Measurements from ENCODE around the gene CDK11A.
"Not testable (repeated sequence)": the region's sequence is repeated elsewhere in the genome, so short reads cannot be mapped to it uniquely, and the experiment has no call there.

The CDK11A gene

DNA sequence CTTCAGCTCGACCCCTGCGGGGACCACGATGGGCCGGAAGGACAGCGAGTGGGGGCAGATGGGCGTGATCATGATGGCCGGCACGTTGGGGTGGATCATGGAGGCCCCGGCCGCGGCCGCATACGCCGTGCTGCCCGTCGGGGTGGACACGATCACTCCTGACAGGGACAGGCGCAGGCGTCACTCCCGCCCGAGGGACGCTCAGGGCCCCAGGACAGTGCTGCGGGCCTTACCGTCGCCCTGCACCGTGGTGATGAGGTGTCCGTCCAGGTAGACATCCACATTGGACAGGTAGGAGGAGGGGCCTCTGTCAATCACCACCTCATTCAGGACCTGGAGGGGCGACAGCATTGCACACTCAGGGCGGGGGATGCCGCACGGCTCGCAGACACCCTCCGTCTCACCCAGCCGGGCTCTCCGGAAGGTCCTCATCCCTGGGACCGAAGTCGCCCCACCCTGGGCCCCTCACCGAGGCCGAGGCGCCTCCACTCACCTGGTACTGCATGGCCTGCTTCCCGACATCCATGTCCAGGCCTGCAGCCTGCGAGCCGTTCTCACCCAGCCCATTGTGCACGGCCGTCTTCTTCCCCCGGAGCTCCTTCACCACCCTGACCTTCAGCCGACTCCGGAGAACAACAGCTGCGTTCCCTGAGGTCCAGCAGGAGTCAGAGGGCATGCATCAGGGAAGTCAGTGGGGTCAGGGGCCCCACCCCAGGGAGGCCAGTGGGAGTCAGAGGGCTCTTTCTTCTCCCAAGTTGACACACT lies 30.1 kb upstream of the CDK11A start:
- DNase-seq, result no peak

DNA sequence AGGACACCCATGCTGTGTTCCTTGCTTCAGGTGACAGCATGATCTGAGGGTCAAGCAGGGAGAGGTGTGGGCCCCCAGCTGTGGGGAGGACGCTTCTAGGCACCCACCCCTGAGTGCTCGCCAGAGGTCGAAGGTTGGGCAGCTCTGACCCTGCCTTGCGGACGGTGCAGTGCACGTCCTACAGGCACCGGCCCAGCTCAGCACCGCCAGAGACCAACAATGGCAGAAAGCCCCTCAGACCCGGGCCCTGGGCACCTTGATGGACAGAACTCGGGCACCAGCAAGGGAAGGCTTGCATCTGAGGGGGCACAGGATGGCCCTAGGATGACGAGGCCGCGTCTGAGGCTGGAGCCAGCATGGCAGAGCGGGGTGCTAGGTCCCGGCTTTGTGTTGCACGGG lies 29.4 kb upstream of the CDK11A start:
- DNase-seq, result no peak

DNA sequence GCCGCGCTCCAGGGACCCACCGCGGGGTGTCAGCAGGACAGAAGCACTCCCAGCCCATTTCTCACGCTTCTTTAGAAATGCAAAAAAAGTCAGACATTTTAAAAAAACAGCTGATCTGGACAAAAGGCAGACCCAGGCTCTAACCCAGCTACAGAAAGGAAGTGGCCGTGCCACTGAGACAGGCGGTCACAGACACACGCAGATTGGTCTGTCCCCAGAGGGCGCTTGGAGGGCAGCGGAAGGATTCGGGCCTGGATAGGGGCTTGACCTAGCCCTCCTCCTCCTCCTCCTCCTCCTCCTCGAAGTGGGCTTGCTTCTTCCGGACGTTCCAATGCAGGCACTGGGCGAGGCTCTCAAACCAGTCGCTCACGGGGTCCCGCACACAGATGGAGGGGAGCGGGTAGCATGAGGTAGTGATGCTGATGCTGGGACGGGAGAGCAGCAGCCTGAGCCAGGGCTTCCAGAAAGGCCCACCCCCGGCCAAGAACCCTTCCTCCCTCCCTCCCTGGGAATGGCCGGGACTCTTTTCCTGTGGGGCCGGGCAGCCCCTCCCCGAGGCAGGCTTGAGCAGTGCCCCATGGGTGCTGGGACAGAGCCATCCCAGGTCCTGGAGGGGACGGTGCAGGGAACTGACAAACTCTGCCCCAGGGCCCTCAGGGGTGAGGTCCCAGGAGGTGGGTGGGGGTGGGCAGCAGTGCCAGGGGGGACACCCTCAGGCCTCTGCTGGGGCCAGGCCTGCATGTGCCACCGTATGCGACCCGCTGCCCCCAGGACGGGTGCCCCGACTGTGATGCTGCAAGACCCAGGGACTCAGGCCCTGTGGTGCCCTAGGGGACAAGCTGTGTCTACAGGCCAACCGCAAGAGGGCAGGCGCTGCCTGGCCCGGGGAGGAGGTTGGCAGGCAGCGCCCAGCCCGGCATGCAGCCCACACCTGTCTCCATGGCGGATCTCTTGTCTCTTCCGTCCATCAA lies 28.8 kb upstream of the CDK11A start:
- no peak for DNase-seq

DNA sequence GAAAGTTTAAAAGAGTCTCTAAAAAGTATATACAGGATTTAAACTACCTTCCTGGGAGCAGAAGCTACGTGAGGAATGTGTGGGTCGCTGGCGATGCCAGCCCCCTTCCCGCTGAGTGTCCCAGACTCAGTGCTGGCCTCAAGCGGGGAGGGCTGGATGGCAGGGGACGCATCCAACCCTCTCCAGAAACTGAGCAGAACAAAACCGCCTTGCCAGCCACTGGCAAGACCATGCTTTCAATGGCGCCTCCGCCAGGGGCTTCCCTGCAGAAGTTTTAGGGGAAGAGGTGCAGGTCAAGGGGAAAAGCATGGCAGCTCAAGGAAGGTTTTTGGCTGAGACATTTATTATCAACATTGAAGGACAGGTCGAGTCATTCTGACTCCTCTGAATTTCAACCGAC lies 28.0 kb upstream of the CDK11A start:
- DNase-seq, result no peak

DNA sequence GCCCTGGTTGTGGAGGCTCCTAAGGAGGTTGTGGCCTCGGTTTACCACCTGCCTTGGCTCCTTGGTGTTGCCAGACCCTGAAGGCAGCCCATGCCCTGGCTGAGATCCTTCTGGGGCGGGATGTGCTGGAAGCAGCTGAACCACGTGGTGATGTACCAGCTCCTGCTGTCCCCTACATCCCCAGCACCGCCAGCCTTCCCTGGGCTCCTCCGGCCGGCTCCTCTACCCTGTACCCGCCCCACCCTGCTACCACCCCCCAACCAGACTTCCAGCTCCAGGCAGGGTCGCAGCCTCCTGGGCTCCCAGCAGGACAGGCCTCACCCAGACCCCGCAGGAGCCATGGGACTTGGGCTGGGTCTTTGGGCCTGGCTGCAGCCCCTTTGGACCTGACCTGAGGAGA lies 25.8 kb upstream of the CDK11A start:
- DNase-seq, result not testable (repeated sequence)

DNA sequence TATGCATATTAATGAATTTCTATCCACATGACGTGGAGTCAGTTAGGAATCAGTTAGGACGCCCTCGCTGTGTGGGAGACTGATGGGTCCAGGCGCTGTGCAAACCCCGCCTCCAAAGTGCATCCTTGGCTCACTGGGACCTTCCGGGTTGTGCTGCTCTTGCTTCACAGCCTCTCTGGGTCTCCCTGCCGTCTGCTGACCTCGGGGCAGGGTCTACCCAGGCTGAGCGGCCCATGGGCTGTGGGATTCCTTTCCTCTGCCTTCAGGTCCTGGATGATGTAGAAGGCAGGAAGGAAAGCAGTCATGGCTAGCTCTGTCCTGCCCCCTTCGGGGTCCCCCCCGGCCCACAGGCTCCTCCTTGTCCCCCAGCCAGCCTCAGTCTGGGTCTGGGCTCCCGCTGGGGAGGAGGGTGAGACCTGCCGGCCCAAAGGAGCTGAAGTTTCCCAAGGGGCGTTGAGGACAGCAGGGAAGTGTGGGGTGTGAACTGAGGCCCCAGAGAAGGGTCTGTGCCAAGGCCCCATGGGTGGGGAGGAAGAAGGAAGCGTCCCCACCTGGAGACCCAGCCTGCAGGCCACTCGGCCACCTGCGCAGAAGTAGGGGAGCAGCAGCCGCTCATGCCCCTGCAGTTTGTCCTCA lies 24.6 kb upstream of the CDK11A start:
- no peak for DNase-seq

DNA sequence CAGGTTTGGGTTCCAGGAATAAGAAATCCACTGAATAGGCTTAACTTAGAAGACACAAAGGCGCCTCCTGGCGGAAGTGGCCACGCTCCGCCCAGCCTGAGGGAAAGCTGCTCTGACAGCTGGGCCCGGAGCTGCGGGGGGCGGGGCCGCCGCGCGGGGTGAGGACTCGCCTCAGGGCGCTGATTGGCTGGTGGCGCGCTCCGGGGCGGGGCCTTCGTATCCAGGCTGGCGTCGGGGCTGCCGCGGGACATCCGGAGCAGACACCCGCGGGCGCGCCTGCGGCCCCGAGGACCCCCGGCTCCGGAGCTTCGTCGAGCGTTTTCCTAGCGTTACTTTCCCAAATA lies 22.4 kb upstream of the CDK11A start:
- DNase-seq, result not testable (repeated sequence)

DNA sequence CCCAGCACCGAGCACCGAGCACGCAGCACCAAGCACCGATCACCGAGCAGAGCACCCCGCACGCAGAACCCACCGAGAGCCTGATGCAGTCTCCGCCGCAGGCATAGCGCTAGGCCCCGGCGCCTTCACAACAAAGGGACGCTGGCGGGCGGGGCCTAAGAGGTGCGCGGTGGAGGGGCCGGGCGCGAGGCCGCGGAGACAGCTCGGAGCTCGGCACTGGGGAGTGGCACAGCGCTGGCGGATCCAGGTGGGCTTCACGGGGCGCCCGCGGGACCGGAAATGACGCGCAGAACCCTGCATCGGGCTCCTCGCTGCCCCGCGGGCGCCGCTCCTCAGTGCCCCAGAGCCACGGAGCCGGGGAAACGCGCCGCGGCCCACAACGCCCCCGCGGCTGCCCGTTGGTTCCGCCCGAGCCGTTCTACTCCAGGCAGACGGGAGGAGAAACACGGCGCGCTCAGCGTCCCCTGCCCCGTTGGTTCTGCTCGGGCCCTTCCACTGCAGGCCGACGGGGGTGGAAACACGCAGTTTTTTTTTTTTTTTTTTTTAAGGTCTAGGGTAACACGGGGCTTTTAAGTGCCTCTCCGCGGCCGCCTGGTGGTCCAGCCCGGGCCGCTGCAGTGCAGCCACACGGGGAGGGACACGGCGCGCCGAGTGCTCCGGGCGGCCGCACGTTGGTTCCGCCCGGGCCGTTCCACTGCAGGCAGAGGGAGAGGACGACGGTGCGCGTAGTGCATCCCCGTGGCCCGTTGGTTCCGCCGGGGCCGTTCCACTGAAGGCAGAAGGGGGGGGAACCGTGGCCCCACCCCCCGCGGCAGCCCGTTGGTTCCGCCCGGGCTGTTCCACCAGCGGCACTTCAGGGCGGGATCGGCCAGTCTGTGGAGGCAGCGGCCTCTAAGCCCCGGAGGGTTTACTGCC lies 21.8 kb upstream of the CDK11A start:
- DNase-seq, result peak; percentile 55

DNA sequence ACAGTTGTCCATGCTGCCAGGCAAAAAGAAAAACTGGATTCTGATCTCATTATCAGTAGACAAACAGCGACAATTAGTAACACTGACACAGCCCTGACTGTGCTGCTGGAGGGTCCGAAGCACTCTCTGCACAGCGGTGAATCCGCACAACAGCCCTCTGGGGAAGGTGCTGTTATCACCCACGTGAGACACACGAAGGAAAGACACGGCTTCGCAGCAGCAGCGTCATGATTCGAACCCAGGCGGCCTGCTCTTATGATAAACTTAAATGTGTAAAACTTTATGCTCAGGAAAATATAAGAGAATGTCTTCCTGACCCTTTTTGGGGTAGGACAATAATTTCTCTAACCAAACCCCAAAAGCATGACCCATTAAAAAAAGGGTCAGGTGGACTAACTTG lies 18.4 kb upstream of the CDK11A start:
- DNase-seq, result not testable (repeated sequence)

DNA sequence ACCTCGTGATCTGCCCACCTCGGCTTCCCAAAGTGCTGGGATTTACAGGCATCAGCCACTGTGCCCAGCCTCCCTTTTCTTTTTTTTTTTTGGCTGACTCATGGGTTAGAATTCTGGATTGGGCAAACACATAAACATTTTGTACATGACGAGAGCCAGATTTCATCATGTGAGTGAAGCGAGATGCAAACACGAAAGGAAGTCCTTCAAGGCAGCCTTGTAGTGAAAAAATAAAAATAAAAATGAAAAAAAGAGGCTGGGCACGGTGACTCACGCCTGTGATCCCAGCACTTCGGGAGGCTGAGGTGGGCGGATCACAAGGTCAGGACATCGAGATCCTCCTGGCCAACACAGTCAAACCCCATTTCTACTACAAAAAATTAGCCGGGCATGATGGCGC lies 16.9 kb upstream of the CDK11A start:
- DNase-seq, result not testable (repeated sequence)

DNA sequence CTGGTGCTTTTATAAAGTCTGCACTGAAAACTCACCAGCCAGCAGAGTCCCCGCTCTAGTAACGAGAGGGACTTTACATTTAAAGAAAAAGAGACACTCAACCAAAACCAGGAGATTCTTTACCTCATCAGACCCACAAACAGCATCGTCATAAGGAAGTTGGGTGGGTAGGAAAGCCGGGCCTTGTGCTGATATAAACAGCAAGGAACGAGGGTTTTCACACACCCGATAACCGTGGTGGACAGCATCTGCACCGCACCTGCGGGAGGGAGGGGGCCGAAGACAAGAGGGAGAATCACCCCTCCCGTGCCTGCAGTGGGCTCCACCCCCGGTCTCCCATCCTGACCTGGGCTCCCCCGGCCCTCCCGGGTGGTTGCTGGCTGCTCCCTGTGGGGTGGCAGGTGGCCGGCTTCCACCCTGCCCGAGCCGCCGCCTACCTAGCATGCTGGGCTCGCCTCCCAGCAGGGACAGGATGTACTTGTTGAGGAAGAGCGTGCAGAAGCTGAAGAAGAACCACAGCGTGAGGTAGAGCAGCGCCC lies 14.7 kb upstream of the CDK11A start:
- not testable (repeated sequence) for DNase-seq

DNA sequence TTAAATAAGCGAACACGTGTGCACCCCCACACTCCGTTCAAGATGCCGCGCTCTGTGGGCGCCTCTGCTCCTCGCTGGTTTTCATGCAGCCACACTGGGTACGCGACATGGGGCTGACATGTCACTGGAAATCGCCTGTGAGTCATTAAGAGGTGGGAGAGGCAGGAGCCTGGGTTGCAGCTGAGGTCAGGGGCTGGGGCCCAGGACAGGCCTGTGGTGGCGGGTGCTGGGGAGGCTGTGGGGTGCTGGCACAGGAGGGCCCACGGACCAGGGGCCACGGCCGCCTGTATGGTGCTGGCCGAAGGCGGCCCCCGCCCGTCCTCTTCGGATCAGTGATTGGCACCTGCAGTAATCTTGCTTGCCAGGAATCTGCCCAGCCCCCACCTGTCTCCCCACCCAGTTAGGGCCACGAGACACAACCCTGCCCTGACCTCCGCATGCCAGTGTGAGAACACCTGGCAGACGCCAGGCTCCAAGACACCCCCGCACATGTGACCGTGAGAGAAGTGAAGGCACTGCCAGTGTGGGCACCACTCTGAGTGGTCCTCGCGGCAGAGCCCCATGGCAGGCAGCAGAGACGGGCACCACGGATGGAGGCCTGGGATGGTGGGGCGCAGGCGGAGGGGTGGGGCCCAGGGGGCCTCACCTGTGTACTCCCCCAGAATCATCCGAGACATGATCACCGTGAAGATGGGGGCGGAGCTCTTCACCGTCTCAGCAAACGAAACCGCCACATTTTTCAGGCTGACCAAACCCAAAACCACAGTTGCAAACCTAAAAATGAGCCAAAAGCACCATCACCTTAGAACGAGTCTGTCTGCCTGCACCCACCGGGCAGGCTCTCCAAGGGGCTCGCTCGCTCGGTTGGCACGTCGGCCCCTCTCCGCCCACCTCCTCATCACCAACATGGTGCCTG lies 13.8 kb upstream of the CDK11A start:
- DNase-seq, result not testable (repeated sequence)

DNA sequence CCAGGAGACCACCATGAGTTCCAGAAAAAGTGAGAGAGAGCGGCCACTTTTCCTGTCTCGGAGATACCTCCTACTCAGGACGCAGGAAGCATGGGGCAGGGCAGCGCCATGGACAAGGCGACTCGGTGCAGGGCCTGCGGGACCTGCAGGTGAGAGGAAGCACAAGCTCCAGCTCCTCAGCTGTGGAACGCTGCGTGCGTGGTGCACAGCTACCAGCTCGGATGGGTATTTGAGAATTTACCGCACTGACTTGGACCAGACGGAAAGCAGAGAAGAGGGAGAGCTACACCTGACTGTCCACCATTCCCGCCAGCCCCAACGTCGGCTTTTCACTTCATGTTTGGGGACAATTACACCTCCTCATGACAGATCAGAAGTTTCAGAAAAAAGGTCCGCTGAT lies 8.2 kb upstream of the CDK11A start:
- no peak for DNase-seq

DNA sequence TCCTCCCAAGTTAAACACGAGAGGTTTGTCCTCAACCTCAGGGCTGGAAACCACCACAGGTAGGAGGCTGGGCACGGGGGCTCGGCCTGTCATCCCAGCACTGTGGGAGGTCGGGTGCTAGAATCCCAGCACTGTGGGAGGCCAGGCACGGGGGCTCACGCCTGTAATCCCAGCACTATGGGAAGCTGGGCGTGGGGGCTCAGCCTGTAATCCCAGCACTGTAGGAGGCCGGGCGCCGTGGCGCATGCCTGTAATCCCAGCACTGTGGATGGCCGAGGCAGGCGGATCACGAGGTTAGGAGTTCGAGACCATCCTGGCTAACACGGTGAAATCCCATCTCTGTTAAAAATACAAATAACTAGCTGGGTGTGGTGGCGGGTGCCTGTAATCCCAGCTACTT lies 6.7 kb upstream of the CDK11A start:
- DNase-seq, result no peak

DNA sequence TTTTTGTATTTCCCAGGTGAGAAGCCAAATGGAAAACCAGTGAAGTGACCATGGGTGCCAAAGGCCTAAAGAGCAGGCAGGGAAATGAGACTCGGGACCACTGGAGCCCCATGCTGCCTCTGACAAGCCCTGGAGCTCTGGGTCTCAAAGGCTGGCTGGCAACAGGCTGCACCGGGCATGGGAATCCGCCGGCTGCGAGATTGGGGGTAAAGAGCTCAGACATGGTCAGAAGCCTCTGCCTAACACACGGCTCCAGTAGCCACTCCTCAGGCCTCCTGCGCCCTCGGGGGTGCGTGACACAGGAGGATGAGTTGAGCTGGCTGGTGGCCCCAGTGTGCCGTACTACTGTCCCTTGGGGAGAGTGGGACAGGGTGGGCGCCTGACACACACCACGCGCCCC lies 6.1 kb upstream of the CDK11A start:
- DNase-seq, result not testable (repeated sequence)

DNA sequence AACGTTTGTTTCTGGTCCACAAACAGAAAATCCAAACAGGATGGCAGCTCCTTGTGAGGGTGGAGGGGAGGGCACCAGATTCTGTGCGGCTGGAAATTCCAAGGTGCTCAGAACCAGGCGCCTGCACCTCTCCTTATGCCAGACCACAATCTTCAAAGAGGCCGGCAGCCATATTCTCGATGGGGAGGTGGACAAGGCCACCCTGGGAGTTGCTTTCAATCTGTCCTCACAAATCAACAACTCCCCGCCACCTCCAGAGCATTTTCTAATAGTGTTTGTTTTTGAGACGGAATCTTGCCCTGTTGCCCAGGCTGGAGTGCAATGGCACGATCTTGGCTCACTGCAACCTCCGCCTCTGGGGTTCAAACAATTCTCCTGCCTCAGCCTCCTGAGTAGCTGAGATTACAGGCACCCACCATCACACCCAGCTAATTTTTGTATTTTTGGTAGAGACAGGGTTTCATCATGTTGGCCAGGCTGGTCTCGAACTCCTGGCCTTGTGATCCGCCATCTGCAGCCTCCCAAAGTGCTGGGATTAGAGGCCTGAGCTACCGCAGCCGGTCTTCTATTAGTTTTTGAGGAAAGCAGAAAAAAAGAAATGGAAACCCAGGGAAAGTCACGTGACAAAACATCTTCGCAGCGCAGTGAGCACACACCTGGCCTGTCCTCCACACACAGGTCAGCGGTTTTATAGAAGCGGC lies 5.1 kb upstream of the CDK11A start:
- not testable (repeated sequence) for DNase-seq

DNA sequence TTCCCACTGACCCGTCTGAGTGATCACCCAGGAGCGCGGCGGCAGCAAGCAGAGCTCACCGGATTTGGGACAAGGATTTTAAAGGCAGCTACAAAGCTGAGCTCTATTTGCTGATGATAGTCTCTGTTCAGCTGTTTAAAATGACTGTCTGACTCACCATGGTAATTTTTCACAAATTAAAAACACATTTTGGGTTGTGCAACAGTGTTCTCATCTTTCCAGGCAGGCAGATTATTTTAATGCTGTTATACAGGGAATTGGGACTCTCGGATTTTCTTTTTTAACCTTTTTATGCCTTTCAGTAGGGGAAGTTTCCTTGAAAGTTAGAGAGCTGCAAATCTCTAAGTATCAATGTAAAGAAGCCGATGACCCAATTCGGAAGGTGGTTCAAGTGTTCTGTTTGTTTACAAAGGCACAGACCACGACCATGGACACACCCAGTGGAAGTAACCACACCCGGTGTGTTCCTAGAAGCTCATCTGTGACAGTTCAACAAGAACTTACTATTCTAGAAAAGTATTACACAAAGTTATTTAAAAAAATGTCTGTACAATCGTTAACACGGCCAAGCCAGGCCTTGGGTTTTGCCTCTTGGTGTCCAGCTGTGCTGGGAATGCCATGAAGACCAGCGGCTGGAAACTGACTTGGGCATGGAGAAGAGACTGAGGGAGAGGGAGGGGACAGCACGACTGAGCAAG lies 4.3 kb upstream of the CDK11A start:
- peak; percentile 79 for DNase-seq

DNA sequence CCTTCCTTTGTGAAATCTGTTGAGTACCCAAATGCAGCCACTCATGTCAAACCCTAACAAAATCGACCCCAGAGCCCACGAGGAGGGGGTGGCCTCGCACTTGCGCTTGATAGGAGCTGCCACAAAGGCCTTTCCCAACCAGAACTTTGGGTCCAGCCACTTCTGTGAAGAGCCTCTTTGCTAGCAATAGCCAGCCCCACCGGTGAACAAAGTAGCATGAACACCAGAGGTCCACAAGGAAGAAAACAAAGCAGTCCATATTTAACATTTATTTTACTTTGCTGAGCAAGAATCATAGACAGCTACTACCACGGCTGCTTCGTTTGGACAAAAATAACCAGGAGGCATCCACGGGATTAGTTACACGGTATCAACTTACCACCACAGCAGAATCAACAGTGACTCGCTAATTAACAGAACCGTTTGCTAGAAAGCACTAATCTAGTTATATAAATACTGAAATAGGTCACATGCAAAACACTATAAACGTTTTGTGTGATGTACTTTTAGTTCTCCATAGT lies 3.0 kb upstream of the CDK11A start:
- not testable (repeated sequence) for DNase-seq

DNA sequence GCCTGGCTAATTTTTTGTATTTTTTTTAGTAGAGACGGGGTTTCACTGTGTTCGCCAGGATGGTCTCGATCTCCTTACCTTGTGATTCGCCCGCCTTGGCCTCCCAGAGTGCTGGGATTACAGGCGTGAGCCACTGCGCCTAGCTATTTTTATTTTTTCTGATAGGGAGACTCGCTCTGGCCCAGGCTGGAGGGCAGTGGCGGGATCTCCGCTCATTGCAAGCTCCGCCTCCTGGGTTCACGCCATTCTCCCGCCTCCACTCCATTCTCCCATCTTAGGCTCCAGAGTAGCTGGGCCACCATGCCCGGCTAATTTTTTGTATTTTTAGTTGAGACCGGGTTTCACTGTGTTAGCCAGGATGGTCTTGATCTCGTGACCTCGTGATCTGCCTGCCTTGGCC lies 1.9 kb upstream of the CDK11A start:
- DNase-seq, result not testable (repeated sequence)

All from hematopoietic multipotent progenitor cell treated with erythropoietin and hydrocortisone succinate and interleukin-3 and kit ligand, for 8 days (in vitro differentiated cells).